ENCODE measurements around the gene CDK7. TPM values are rescaled to one million over a fixed set of nuclear protein-coding genes. Genes with fewer than 3 reads are reported as not detected.

CDK7 gene
- total and polyA plus RNA-seq, 5 donors from 2014 or later: 23.6 to 34.9 (median 27.2) TPM

DNA sequence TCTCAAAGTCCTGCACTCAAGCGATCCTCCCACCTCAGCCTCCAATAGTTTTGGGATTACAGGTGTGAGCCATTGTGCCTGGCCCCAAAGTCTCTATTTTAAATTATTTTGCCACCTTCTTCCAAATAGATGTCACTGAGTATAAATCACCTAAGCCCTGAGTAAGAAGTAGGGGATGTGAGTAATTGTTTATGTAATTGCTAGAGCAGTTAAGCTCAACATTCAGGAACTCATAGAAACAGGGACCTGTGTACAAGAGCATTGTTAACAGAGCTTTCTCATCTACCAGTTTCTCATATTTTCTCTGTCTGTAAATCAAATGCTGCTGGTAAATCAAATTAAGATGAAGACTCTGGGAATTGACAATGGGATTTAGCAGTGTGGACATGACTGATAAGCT lies 26.3 kb downstream of the CDK7 start:
- Mint-ChIP-seq H3K9me3 (no peaks in the 10 kb centered on the region), H3K4me1 (peaks cover 0 to 5% (median 0%) of the 10 kb centered on the region in 4 donors), H3K27me3 (no peaks in the 10 kb centered on the region), H3K4me3 (no peak overlapping the region), H3K36me3 (peaks cover 39% of the 10 kb centered on the region), H3K27ac (peak overlapping the region in 1 of 3 donors; percentile 22)
- ATAC-seq (ENCODE audit: low read depth in 2 of 2): no peak
- H3K27me3 ChIP-seq (ENCODE audit: control insufficient read depth, insufficient read depth, low read length): no peaks in the 10 kb centered on the region
- no peaks in the 10 kb centered on the region for H3K4me1 ChIP-seq (ENCODE audit: control insufficient read depth, insufficient read depth, low read length, poor library complexity, severe bottlenecking)
- H3K9me3 ChIP-seq (ENCODE audit: control insufficient read depth in 2 of 2, low read length in 2 of 2): no peaks in the 10 kb centered on the region
- no peak for DNase-seq
- H3K27ac ChIP-seq (ENCODE audit: insufficient read depth, low read length, poor library complexity, severe bottlenecking): no peak overlapping the region
- peaks cover 58% of the 10 kb centered on the region for H3K36me3 ChIP-seq (ENCODE audit: control insufficient read depth, insufficient read depth, low read length)
- no peak overlapping the region for H3K4me3 ChIP-seq (ENCODE audit: low read depth, low read length)

DNA sequence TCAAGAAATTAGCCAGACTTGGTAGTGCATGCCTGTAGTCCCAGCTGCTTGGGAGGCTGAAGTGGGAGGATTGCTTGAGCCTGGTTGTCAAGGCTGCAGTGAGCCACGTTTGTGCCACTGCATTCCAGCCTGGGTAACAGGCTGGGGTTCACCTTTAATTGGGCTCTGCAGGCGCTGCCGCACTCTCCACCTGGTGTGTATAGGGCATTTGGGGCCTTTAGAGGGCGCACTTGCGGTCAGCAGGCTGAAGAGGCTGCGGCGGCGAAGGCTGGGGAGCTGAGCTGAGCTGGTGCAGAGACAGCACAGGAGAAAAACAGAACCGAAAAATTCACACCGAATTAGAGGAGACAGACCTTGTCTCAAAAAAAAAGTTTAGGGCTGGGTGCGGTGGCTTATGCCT lies 31.2 kb downstream of the CDK7 start:
- H3K27me3 ChIP-seq (ENCODE audit: control insufficient read depth, insufficient read depth, low read length): no peaks in the 10 kb centered on the region
- no peaks in the 10 kb centered on the region for H3K4me1 ChIP-seq (ENCODE audit: control insufficient read depth, insufficient read depth, low read length, poor library complexity, severe bottlenecking)
- Mint-ChIP-seq H3K4me3 (peak overlapping the region in 1 of 4 donors; percentile 43), H3K27me3 (no peaks in the 10 kb centered on the region), H3K4me1 (peaks cover 0 to under 1% (median 0%) of the 10 kb centered on the region in 4 donors), H3K27ac (peak overlapping the region in 2 of 3 donors; percentile 76 to 78), H3K9me3 (no peaks in the 10 kb centered on the region), H3K36me3 (peaks cover 42% of the 10 kb centered on the region)
- no peaks in the 10 kb centered on the region for H3K9me3 ChIP-seq (ENCODE audit: control insufficient read depth in 2 of 2, low read length in 2 of 2)
- H3K4me3 ChIP-seq (ENCODE audit: low read depth, low read length): no peak overlapping the region
- DNase-seq: no peak
- peaks cover 53% of the 10 kb centered on the region for H3K36me3 ChIP-seq (ENCODE audit: control insufficient read depth, insufficient read depth, low read length)
- ATAC-seq (ENCODE audit: low read depth in 2 of 2): no peak
- no peak overlapping the region for H3K27ac ChIP-seq (ENCODE audit: insufficient read depth, low read length, poor library complexity, severe bottlenecking)

DNA sequence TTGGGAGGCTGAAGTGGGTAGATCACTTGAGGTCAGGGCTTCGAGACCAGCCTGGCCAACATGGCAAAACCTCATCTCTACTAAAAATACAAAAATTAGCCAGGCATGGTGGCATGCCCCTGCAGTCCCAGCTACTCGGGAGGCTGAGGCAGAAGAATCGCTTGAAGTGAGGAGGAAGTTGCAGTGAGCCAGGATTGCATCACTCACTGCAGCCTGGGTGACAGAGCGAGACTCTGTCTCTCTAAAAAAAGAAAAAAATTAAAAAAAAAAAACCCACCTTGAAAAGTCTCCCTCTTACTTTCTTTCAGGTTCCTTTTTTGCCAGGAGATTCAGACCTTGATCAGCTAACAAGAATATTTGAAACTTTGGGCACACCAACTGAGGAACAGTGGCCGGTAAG lies 34.2 kb downstream of the CDK7 start:
- H3K27ac Mint-ChIP-seq: no peak overlapping the region
- ATAC-seq (ENCODE audit: low read depth in 2 of 2): no peak
- H3K27me3 ChIP-seq (ENCODE audit: control insufficient read depth, insufficient read depth, low read length): no peaks in the 10 kb centered on the region
- H3K4me3 ChIP-seq (ENCODE audit: low read depth, low read length): no peak overlapping the region
- H3K9me3 ChIP-seq (ENCODE audit: control insufficient read depth in 2 of 2, low read length in 2 of 2): no peaks in the 10 kb centered on the region
- no peak overlapping the region for H3K27ac ChIP-seq (ENCODE audit: insufficient read depth, low read length, poor library complexity, severe bottlenecking)
- peaks cover 2 to 18% (median 15%) of the 10 kb centered on the region in 4 donors for H3K4me1 Mint-ChIP-seq
- H3K36me3 ChIP-seq (ENCODE audit: control insufficient read depth, insufficient read depth, low read length): peaks cover 44% of the 10 kb centered on the region
- H3K27me3 Mint-ChIP-seq: no peaks in the 10 kb centered on the region
- peaks cover 35% of the 10 kb centered on the region for H3K36me3 Mint-ChIP-seq
- H3K9me3 Mint-ChIP-seq: no peaks in the 10 kb centered on the region
- peaks cover 4% of the 10 kb centered on the region for H3K4me1 ChIP-seq (ENCODE audit: control insufficient read depth, insufficient read depth, low read length, poor library complexity, severe bottlenecking)
- DNase-seq: no peak
- no peak overlapping the region for H3K4me3 Mint-ChIP-seq

DNA sequence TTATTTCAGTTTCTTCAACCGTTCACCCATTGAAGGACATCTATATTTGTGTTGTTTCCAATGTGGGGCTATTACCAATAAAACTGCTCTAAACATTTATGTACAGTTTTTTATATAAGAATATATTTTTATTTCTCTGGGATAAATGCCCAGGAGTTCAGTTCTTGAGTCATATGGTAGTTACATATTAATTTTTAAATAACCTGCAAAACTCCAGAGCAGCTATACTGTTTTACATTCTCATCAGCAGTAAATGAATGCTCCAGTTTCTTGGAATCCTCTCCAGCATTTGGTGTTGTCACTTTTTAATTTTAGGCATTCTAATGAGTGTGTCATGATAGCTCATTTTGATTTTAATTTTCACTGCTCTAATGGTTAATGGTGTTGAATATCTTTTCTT lies 36.2 kb downstream of the CDK7 start:
- H3K27me3 Mint-ChIP-seq: no peaks in the 10 kb centered on the region
- no peak for ATAC-seq (ENCODE audit: low read depth in 2 of 2)
- H3K27ac Mint-ChIP-seq: peak overlapping the region in 1 of 3 donors; percentile 38
- H3K27ac ChIP-seq (ENCODE audit: insufficient read depth, low read length, poor library complexity, severe bottlenecking): no peak overlapping the region
- no peak for DNase-seq
- H3K4me3 Mint-ChIP-seq: no peak overlapping the region
- H3K36me3 ChIP-seq (ENCODE audit: control insufficient read depth, insufficient read depth, low read length): peaks cover 41% of the 10 kb centered on the region
- peaks cover 36% of the 10 kb centered on the region for H3K36me3 Mint-ChIP-seq
- H3K9me3 Mint-ChIP-seq: no peaks in the 10 kb centered on the region
- no peak overlapping the region for H3K4me3 ChIP-seq (ENCODE audit: low read depth, low read length)
- H3K27me3 ChIP-seq (ENCODE audit: control insufficient read depth, insufficient read depth, low read length): no peaks in the 10 kb centered on the region
- peaks cover 4% of the 10 kb centered on the region for H3K4me1 ChIP-seq (ENCODE audit: control insufficient read depth, insufficient read depth, low read length, poor library complexity, severe bottlenecking)
- no peaks in the 10 kb centered on the region for H3K9me3 ChIP-seq (ENCODE audit: control insufficient read depth in 2 of 2, low read length in 2 of 2)
- H3K4me1 Mint-ChIP-seq: peaks cover 2 to 23% (median 16%) of the 10 kb centered on the region in 4 donors

DNA sequence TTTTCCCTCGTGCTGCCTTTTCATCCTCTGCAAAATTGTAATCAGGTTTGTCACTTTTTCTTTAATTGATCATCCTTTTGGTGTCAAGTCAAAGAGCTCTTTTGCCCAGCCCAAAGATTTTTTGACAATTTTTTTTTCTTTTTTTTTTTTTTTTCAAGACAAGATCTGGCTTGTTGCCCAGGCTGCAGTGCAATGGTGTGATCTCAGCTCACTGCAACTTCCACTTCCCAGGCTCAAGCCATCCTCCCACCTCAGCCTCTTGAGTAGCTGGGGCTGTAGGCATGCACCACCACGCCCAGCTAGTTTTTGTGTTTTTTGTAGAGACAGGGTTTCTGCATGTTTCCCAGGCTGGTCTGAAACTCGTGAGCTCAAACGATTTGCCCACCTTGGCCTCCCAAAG lies 36.7 kb downstream of the CDK7 start:
- Histone ChIP-seq H3K9me3 (ENCODE audit: control insufficient read depth in 2 of 2, low read length in 2 of 2) (no peaks in the 10 kb centered on the region), H3K4me1 (ENCODE audit: control insufficient read depth, insufficient read depth, low read length, poor library complexity, severe bottlenecking) (peaks cover 4% of the 10 kb centered on the region), H3K27me3 (ENCODE audit: control insufficient read depth, insufficient read depth, low read length) (no peaks in the 10 kb centered on the region), H3K36me3 (ENCODE audit: control insufficient read depth, insufficient read depth, low read length) (peaks cover 46% of the 10 kb centered on the region), H3K4me3 (ENCODE audit: low read depth, low read length) (no peak overlapping the region), H3K27ac (ENCODE audit: insufficient read depth, low read length, poor library complexity, severe bottlenecking) (no peak overlapping the region)
- H3K9me3 Mint-ChIP-seq: no peaks in the 10 kb centered on the region
- H3K27ac Mint-ChIP-seq: peak overlapping the region in 2 of 3 donors; percentile 38 to 45
- peaks cover 36% of the 10 kb centered on the region for H3K36me3 Mint-ChIP-seq
- ATAC-seq (ENCODE audit: low read depth in 2 of 2) (no peak), DNase-seq (no peak)
- no peaks in the 10 kb centered on the region for H3K27me3 Mint-ChIP-seq
- H3K4me1 Mint-ChIP-seq: peaks cover 2 to 23% (median 16%) of the 10 kb centered on the region in 4 donors
- no peak overlapping the region for H3K4me3 Mint-ChIP-seq

DNA sequence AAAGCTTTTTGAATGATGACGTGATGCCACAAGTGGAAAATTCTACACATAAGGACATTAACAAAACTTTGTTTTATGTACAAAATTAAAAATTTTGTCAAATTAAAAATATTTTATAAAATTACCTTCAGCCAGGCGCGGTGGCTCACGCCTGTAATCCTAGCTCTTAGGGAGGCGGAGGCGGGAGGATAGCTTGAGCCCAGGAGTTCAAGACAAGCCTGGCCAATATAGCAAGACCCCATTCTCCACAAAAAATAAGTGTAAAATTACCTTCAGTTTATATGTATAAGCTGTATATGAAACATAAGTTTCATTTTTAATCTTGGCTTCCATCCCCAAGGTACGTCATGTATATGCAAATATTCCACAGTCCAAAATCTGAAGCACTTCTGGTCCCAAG lies 40.9 kb downstream of the CDK7 start:
- ATAC-seq (ENCODE audit: low read depth in 2 of 2): no peak
- no peak overlapping the region for H3K4me3 ChIP-seq (ENCODE audit: low read depth, low read length)
- H3K9me3 ChIP-seq (ENCODE audit: control insufficient read depth in 2 of 2, low read length in 2 of 2): no peaks in the 10 kb centered on the region
- no peak overlapping the region for H3K4me3 Mint-ChIP-seq
- H3K27ac ChIP-seq (ENCODE audit: insufficient read depth, low read length, poor library complexity, severe bottlenecking): no peak overlapping the region
- peaks cover 4% of the 10 kb centered on the region for H3K4me1 ChIP-seq (ENCODE audit: control insufficient read depth, insufficient read depth, low read length, poor library complexity, severe bottlenecking)
- peaks cover 44% of the 10 kb centered on the region for H3K36me3 Mint-ChIP-seq
- H3K27me3 ChIP-seq (ENCODE audit: control insufficient read depth, insufficient read depth, low read length): no peaks in the 10 kb centered on the region
- H3K27me3 Mint-ChIP-seq: no peaks in the 10 kb centered on the region
- DNase-seq: no peak
- no peaks in the 10 kb centered on the region for H3K9me3 Mint-ChIP-seq
- H3K4me1 Mint-ChIP-seq: peaks cover 2 to 23% (median 16%) of the 10 kb centered on the region in 4 donors
- peaks cover 50% of the 10 kb centered on the region for H3K36me3 ChIP-seq (ENCODE audit: control insufficient read depth, insufficient read depth, low read length)
- no peak overlapping the region for H3K27ac Mint-ChIP-seq

DNA sequence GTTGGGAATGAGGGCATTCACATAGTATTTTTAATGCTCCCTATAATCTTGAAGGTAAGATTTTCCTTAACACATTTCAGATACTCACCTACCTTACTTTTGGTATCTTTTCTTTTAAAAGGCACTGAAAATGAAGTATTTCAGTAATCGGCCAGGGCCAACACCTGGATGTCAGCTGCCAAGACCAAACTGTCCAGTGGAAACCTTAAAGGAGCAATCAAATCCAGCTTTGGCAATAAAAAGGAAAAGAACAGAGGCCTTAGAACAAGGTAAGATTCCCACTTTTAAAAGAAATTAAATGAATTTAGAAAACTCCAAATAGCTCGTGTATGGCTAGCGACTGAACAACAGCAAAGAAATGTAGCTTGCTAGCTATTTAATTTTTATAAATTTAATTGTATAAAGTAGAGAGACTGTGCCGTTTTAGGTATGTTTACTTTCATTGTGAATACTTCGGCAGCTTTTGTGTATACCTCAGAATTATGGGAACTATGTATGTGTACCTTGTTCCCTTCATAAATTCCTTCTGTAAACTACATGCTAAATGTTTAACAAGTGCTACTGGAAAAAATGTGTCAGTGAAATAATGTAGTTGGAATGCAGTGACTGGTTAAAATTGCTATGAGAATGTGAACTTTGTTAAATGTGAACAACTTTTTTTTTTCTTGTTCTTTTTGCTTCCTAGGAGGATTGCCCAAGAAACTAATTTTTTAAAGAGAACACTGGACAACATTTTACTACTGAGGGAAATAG lies 41.9 kb downstream of the CDK7 start:
- Mint-ChIP-seq H3K27ac (no peak overlapping the region), H3K36me3 (peaks cover 41% of the 10 kb centered on the region), H3K4me1 (peaks cover 2 to 16% (median 11%) of the 10 kb centered on the region in 4 donors), H3K27me3 (no peaks in the 10 kb centered on the region), H3K9me3 (no peaks in the 10 kb centered on the region), H3K4me3 (no peak overlapping the region)
- Histone ChIP-seq H3K4me1 (ENCODE audit: control insufficient read depth, insufficient read depth, low read length, poor library complexity, severe bottlenecking) (peaks cover 4% of the 10 kb centered on the region), H3K27ac (ENCODE audit: insufficient read depth, low read length, poor library complexity, severe bottlenecking) (no peak overlapping the region), H3K27me3 (ENCODE audit: control insufficient read depth, insufficient read depth, low read length) (no peaks in the 10 kb centered on the region), H3K36me3 (ENCODE audit: control insufficient read depth, insufficient read depth, low read length) (peaks cover 50% of the 10 kb centered on the region), H3K4me3 (ENCODE audit: low read depth, low read length) (no peak overlapping the region), H3K9me3 (ENCODE audit: control insufficient read depth in 2 of 2, low read length in 2 of 2) (no peaks in the 10 kb centered on the region)
- DNase-seq (no peak), ATAC-seq (ENCODE audit: low read depth in 2 of 2) (no peak)

DNA sequence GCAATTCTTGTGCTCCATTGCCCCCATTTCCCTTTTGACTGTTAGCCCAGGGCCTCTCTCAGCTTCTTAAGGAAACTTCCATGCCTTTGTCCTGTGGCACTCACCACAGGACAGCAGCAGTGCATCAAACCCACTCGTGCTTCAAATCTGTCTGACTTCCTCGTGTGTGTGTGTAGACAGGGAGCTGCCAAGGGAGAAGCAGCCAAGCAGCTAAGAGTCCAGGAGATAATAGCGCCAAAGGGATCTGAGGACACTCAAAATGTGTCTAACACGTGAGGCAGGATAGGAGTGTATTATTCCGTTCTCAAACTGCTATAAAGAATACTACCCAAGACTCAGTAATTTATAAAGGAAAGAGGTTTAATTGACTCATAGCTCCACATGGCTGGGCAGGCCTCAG lies 44.8 kb downstream of the CDK7 start:
- no peaks in the 10 kb centered on the region for H3K27me3 ChIP-seq (ENCODE audit: control insufficient read depth, insufficient read depth, low read length)
- no peak for ATAC-seq (ENCODE audit: low read depth in 2 of 2)
- Mint-ChIP-seq H3K4me3 (no peak overlapping the region), H3K27ac (peak overlapping the region in 2 of 3 donors; percentile 59 to 71), H3K9me3 (no peaks in the 10 kb centered on the region), H3K36me3 (peaks cover 34% of the 10 kb centered on the region), H3K4me1 (peaks cover 0 to 2% (median 0%) of the 10 kb centered on the region in 4 donors), H3K27me3 (no peaks in the 10 kb centered on the region)
- no peaks in the 10 kb centered on the region for H3K4me1 ChIP-seq (ENCODE audit: control insufficient read depth, insufficient read depth, low read length, poor library complexity, severe bottlenecking)
- no peak overlapping the region for H3K27ac ChIP-seq (ENCODE audit: insufficient read depth, low read length, poor library complexity, severe bottlenecking)
- no peak for DNase-seq
- no peaks in the 10 kb centered on the region for H3K9me3 ChIP-seq (ENCODE audit: control insufficient read depth in 2 of 2, low read length in 2 of 2)
- no peak overlapping the region for H3K4me3 ChIP-seq (ENCODE audit: low read depth, low read length)
- H3K36me3 ChIP-seq (ENCODE audit: control insufficient read depth, insufficient read depth, low read length): peaks cover 40% of the 10 kb centered on the region

Measured in CD4-positive, CD25-positive, alpha-beta regulatory T cell (primary cell).